GM19240 (cell line): ENCODE results near the gene SETD1B.

Experiments used
- DNase-seq: peaks from one replicate; pipeline ENCODE4 v3.0.0; 2011; ENCODE audit warnings: low spot score; ENCODE audit not compliant: insufficient read length

Gene SETD1B

DNA sequence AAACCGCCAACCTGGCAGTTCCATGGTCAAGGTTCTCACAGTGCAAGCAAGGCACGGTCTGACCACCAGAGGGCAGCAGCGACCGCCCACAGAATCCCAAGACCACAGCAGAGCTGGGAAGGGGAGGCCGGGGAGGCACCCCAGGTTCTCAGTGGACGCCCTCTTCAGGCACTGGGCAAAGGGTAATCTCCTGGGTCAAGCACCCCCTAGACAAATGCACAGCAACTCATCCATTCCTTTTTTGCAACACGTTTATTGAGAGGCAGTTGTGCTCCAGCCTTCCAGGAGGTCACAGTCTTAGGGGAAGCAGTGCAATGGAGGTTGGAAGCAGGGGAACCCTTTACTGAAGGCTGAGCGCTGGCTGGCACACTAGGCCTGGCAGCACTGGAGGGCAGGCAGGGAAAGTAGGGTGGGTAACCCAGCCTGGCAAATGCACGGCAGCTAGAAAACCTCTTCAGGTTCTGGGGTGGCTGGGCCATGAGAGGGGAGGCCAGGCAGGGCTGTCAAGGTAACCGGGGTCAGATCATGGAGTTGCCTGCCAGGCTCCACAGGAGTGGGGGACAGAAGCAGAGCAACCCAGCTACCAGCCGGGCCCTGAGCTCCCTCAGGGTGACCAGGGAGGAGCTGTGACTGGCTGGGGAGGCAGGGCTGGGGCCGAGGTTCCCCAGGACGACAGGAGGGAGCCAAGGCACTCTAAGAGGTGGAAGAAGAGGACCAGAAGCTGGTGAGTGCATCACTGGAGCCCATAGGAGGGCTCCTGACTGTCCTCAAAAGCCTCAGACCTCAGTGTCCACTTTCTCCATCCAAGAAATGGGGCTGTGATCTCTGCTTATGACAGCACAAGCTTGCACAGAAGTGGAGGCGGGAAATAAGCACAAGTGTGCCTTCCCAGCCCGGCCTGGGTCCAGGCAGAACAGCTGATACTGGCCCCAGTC lies 8.5 kb upstream of the SETD1B start:
- no peak for DNase-seq

DNA sequence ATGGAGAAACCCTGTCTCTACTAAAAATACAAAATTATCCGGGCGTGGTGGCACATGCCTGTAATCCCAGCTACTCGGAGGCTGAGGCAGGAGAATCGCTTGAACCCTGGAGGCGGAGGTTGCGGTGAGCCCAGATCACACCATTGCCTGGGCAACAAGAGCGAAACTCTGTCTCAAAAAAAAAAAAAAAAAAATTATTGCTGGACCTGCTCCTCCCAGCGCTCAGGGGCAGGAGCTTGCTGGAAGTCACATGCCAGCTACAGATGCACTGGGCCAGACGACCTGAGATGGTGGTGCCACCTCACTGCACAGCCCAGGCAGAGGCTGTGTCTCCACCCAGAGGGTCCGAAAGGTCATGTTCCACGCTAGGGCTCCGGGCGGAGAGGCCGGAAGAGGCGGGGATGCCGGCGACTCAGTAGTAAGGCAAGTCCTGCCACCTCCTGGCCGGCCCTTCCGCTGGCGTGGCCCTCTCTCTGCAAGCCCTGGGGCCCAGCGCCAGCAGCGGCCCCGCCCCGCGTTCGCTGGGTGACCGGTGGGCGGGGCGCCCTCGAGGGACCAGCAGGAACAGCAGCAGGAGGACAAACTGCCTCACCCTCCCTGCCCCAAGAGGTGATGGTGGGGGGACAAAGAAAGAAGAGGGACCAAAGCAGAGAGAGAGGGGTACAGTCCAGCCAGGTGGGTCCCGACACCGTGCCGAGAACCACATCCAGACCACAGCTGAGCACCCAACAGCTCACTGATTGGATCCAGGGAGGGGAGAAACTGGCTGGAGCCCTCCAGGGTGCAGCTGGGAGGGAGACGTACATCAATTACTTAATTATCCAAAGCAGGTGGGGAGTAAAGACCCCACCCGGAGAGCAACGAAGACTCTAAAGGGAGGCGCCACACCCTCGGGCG lies 6.7 kb upstream of the SETD1B start:
- DNase-seq, result no peak

DNA sequence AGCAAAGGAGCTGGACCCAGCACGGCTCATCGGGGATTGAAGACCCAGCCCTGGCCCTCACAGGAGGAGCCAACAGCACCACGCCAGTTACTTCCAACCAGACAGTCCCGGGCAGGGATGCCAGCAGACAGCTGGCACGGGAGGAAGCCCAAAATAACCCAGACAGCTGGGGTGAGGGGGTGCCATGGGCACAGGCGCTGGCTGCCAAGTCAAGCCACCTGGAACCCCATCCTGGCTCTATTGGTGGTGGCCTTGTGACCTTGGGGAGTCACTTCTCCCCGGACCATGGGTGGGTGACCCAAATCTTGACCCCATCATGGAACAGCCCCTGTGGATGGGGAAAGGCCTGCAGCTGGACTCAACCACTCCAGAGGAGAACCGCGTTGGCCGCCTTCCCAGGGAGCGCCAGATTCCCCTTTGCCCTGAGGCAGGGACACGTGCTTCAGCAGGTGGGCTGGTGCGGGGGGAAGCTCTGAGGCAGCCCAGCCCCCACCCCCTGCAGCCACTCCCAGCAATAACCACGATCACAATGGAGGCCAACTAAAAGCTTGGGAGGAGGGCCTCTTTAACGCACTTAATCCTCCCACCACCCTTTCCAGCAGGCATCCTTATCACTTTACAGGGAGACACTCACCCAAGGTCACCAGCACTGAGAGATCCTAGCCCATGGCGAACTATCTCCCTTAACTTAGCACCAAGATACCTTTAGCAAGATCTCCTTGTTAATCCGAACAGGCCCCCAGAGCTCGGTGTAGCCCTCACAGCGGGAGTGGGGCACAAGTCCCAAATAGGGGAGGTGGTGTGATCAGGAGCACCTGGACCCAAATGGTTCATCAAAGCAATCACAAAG lies 5.6 kb upstream of the SETD1B start:
- DNase-seq, result no peak

DNA sequence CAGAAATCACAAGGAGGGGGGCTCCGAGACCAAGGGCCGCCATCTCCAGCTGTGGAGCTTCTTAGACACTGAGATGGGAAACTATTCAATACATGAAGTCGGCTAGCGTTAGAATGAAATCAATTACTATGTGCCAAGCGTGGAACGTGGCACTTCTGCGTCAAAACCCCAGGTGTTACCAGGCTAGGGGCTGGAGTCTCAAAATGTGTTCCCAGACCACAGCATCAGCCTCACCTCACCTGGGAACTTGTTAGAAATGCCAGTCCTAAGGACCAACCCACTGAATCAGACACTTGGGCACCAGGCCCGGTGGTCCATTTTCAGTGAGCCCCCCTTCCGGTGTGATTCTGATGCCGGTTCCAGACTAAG lies 5.0 kb upstream of the SETD1B start:
- no peak for DNase-seq

DNA sequence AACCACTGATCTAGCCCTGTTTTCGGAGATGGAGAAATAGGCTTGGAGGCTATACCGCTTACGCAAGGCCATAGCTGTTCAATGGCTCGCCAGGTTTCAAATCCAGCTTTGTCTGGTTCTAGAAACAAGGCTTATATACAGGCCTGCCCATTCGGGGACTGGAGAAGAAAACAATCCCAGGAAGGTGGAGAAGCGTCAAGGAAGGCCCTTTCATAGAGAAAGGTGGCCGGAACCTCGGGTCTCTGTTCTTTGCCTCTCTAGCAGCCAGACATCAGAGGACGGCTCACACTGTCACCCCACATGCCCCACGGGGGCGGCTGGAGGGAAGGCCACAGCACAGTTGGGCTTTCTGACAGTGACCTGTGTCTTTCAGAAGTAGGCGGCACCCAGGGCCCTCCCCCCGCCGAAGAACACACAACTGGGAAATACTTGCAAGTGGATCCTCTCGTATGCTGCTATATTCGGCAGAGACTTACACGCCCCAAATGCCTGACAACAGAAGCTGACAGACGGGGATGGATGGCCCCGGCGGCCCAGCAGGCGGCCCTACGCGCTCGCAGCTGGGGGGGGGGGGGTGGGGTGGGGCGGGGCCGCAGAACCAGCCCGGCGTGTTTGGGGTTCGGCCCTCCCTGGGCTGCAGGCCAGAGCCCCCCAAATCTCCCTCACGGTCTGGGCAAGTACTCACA lies 4.5 kb upstream of the SETD1B start:
- DNase-seq, result no peak

DNA sequence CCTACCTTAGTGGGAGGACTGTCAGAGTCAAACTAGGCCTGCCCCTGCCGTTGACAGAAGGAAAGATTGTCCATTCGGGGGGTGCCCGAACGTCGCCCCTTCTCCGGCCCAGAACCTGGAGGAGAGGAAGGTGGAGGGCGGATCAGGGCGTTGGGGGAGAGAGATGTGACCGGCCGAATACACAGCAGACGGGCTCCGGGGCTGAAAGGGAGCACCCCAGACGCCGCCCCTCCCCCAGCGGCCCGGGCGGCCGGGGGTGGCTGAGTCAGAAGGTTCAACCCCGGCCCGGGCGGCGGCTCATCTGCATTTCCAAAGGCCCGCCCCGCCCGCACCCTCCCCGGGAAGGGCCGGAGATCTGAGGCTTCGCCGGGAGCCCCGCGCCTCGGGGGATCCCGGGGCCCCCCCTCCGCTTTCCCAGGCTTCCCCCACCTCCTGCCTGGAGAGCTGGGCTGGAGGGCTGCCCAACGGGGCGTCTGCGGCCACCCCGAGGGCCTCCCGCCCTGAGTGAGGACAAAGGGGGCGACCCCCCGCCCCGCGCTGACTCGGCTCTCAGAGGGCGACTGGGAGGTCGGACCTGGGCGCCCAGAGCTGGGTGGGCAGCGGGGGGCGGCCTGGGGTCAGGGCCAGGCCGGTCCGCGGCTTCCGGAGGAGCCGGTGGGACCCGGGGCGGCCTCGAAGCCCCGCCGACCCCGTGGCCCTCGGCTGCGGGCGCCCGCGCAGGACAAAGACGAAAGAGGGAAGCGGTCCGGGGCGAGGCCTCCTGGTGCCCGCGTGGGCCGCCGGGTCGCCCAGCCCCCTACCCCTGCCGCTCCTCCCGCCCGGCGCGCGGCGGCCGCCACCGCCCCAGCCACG lies 3.7 kb upstream of the SETD1B start:
- DNase-seq, result no peak

DNA sequence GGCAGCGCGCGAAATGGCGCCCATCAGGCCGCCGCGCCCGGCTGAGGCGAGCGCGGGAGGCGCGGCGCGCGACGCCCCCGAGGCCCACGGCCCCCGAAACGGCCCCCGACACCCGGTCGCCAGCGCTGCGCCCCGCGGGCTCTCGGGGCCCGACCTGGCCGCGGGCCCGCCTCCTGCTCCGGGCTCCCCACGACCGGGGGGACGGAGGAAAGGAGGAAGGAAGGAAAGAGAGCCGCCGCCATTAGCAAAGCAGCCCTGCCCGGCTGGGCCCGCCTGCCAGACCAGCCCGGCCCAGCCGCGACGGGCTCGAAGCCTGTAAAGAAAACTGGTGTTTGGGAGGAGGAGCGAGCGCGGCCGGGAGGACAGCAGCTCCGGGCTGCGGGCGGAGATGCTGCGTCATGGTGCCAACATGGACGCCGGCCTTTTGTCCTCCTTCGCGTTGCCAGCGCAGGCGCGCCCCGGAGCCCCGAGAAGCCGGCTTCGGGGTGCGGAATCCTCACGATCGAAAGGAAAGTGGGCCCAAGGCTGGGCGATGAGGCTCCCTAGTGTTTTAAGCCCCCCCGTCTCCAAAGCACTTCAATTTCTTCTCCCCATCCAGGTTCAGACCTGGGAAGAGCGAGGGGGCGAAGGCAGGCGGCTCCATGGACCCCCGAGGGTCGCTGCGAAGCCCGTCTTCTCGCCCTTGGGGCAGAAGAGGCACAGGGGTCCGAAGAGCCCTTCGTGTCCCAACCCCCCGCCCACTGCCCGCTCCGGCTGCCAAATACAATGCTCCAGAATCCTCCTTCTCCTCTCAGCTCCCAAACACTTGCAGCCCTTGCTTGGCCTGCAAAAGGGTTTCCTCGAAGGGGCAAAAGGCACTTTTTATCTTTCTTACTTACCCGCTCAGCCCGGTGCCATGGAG lies 2.9 kb upstream of the SETD1B start:
- no peak for DNase-seq

DNA sequence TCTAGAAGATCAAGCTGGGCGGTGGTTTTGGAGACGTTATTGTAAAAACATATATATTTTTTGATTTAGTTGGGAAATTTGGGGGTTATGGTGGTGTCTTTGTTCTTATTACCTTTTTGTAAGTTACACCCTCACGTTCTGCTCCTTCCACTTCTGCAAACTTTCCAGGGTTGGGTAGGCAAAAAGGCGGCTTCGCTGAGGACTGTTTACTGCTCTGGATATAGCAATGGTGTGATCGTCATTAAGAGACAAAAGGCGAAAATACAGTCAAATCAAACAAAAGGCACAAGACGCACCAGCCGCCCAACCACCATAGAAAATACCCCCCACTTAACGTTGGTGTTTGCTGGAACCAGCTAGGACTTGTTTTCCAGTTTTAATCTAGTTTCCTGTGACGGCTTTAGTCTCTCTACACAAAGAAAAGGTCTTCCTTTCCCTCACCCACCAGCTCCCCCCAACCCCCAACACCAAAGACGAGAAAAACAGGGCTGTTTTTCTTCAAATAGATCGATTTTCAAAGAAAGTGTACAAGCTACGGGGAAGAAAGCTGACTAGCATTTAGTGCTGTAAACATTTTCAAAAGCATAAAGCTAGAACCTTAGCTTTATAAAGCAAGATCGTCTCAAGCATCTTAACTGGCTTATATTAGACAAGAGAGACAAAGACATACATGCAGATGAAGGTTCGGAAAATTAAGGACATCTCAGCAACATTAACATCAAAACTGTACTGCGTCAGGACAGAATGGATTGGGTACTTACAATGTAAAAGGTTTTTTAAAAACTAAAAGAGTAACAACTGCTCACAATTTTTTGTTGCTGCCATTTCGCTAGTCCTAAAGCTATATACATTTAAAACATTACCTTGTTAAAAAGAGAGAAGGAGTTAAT lies 2.0 kb upstream of the SETD1B start:
- no peak for DNase-seq

DNA sequence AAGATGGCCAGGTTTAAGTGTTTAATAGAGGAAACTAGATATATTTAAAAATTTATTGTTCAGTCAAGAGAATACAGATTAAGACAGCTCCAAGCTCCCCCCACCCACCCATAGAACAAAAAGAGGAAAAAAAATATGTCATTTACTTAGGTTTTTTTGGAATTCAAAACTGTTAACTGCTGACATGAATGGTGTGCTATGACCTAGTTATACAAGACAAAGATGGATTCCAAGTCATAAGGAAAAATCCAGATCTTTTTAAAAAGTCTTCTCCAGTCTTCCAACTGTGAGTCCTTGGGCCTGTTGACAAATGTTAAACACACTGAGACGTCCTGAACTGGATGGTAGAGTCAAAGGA lies 1.3 kb upstream of the SETD1B start:
- DNase-seq, result no peak

DNA sequence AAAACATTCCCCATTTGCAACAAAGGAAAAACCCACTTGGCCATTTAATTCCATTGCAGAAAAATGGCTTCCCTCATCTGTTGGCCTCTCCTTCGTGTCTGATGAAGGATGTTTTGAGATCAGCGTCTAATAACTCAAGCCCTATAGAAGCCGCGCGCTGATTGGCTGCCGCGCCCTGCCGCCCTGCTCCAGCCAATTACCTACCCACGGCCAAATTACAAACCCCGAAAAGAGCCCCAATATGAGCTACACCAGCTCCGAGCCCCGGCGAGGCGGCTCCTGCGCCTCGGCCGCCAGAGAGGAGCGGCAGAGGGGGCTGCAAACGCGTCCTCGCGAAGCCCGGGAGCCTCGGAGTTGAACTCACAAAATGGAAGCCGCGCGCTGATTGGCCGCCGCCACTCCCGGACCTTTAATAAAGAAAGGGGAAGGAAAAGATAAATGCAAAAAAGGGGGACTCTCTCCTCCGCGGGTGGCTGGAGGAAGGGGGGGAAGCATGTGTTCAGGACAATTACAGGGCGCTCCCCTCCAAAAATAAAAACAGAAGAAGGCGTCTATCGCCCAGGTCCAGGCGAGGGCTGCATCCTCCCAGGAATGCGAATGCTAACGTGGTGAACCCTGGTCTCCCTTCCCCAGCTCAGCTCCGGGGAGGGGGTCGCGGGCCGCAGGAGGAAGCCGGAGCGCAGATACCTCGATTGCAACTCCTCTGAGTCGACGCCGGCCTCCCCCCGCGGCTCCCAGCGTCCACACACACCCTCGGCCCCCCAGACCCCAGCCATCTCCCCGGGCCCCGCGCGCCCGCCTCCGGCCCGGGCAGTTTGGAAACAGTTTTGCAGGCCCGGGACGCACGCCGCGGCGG lies 738 bp upstream of the SETD1B start:
- peak; percentile 85 for DNase-seq

DNA sequence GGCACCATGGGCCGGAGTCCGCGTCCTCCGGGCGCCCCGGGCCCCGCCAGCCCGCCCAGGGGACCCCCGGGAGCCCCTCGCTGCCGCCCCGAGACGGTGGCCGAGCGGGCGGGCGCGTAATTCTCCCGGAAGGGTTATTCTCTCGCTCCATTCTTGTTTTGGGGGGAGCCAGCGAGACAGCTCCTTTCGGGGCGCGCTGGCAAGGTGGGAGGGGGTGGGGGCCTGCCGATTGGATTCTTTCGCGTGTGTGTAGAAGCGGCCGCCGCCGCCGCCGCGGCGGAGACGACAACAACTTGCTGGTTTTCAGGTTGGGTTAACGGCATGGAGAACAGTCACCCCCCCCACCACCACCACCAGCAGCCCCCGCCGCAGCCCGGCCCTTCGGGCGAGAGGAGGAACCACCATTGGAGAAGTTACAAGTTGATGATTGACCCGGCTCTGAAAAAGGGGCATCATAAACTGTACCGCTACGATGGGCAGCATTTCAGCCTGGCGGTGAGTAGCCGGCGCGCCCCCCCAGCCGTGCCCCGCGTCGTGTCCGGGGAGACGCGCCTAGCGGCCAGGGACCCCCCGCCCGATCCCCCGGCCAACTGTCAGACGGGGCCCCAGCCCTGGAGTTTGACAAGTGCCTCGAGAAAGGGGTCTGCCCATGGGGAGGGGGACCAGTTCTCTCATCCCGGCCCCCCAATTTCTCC lies 755 bp downstream of the SETD1B start:
- no peak for DNase-seq

DNA sequence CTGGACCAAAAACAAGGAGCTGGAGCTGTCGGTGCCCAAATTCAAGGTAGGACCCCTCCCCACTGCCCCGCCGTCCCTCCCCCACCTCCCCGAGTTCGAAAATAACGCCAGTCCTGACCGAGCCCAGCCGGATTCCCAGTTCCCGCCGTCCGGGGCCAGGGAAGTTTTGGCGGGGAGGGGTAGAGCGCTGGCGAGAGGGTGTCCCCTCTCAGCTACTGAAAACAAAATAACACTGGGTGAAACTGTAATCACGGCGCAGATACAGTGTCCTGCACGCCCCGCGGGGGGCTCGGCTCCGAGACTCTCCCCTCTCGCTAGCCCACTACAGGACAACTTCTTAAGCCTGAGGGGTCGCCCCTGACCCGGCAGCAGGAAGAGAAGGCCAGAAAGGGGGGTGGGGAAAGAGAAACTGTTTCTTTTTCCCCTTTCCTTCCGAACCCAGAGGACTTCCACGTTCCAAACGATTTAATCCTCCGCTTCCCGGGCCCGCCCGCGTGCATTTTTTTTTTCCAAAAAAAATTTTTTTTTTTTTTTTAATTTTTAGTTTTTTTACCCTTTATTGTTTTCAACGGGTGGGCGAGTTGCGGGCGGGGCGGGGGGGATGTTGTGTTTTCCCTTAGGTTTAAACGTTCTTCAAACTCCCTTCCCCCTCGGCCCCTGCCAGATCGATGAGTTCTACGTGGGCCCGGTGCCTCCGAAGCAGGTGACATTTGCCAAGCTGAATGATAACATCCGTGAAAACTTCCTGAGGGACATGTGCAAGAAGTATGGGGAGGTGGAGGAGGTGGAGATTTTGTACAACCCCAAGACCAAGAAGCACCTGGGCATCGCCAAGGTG lies 1.6 kb downstream of the SETD1B start:
- DNase-seq, result no peak

DNA sequence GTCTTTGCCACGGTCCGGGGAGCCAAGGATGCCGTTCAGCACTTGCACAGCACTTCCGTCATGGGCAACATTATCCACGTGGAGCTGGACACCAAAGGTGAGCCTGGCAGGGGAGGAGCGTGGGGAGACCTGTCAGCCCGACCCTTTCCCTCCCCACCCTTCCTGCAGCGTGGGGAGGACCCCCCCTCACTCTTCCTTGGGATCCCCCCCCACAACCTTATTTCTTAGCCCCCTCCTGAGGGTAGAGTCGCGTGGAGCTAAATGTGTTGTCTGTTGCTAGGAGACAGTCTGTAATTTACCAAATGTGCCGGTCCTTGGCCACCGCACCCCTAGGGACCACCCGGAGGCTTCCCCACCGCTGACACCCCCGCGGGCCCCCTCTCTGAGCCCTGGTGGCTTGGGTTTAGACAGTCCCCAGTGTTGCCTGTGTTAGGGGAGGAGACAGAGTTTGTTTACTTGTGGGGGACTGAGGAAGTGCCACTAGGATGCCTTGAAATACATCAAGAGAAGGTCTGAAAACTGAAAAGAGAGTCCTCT lies 2.3 kb downstream of the SETD1B start:
- DNase-seq, result no peak

DNA sequence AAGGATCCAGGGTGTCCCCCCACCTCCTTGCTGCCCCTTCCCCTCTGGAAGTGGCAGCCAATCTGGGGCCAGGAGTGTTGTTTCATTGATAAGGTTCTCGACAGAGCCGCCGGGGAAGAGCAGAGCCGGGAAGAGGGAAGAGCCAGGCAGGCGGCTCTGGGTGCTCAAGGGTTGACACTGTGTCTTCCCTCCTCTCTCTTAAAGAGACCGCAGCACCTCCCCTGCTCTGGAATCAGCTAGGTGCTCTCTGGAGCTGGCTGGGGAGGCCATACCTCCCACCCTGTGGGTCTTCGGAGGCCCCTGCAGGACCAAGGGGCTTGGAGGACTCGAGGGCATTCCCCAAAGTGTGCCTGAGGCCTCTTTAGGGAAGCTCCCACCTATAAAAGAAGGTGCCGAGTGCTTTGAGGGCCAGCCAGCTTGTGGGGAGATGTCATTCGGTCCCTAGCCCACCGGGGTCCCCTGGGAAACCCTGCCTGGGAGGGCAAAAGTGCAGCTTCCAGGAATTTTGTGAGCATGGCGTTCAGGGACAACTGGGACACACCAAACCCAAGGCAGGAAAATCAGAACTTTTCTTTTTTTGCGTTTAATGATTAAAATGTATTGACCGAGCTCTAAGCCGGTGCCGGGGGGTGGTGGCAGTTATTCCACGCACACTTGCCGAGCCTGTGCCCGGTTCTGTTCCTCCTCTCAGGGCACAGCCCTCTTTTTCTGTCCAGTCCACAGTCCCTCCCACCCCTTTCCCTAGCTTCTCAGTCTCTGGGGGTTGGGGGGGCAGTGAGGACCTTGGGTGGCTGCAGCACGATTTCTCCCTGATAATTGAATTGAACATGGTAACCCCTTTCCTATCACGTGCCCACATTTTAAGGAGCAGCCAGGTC lies 3.0 kb downstream of the SETD1B start:
- no peak for DNase-seq
